M059J (cell line): ENCODE results near the gene SULT1C4. TPM values are rescaled to one million over a fixed set of nuclear protein-coding genes. Genes with fewer than 3 reads are reported as not detected.
"Not testable (repeated sequence)": the region's sequence is repeated elsewhere in the genome, so short reads cannot be mapped to it uniquely, and the experiment has no call there.

ENCODE experiments used
- DNase-seq: peaks from one replicate; pipeline ENCODE4 v3.0.0-alpha.2; 2012; ENCODE audit warnings: low read depth
- total RNA-seq: library from RNA; depleted of rRNA; stranded (reverse); fragments of >200 nt; shearing (Covaris generic); gene quantifications from 2 replicates; pipeline ENCODE4 v1.2.3, GENCODE V29; 2014; rRNA removed

Gene SULT1C4
- total RNA-seq, 1 experiment from 2014 or later, result not detected

- DNase-seq, result no peak
Observed at GRCh38 chr2:108413711-108414095, 35.9 kb downstream of the SULT1C4 start.

GRCh38 chr2:108414256-108414876, 36.6 kb downstream of the SULT1C4 start:
- DNase-seq, result peak; percentile 17

GRCh38 chr2:108414945-108415344, 37.2 kb downstream of the SULT1C4 start:
- DNase-seq, result no peak

GRCh38 chr2:108417254-108417653, 39.5 kb downstream of the SULT1C4 start:
- DNase-seq, result peak; percentile 39

- DNase-seq, result no peak
Observed at GRCh38 chr2:108418416-108418815, 40.7 kb downstream of the SULT1C4 start.

GRCh38 chr2:108423067-108423466, 45.3 kb downstream of the SULT1C4 start:
- DNase-seq, result no peak

GRCh38 chr2:108423502-108424251, 45.9 kb downstream of the SULT1C4 start:
- DNase-seq, result no peak

GRCh38 chr2:108428286-108429009, 50.7 kb downstream of the SULT1C4 start:
- DNase-seq, result no peak

- DNase-seq, result not testable (repeated sequence)
Observed at GRCh38 chr2:108435578-108435977, 57.8 kb downstream of the SULT1C4 start.

- DNase-seq, result no peak
Observed at GRCh38 chr2:108436976-108437375, 59.2 kb downstream of the SULT1C4 start.

Other genes with a start within 250 kb of the SULT1C4 start
- gene SULT1C3, start 138.0 kb upstream of the SULT1C4 start, total RNA-seq, result not detected in 2 replicates
- 0.22 TPM in 1 of 2 replicates, not detected in the other for gene SULT1C2, start 89.1 kb upstream of the SULT1C4 start, total RNA-seq
- gene GCC2, start 71.3 kb downstream of the SULT1C4 start, total RNA-seq, result 7.6 and 9.1 TPM in 2 replicates
- gene LIMS1, start 156.5 kb downstream of the SULT1C4 start, total RNA-seq, result 20.3 and 37.8 TPM in 2 replicates